Aorta (tissue), 5 donors: ENCODE measurements around the gene GFRA1. TPM values are rescaled to one million over a fixed set of nuclear protein-coding genes. Genes with fewer than 3 reads are reported as not detected.

Source experiments
- ATAC-seq: fragments of 200-7000 bp; cut with Tn5 transposase; one replicate; pipeline ENCODE4 v1.9.1; 2022; ENCODE audit warnings: moderate library complexity; ENCODE audit not compliant: low FRiP score
- DNase-seq, 2 donors: peaks; one replicate each; pipeline ENCODE4 v3.0.0-alpha.2; 2020
- H3K27ac ChIP-seq, 2 donors: one replicate each; pipeline ENCODE4 v1.5.1; 2013; ENCODE audit warnings: low read length in 2 of 2, mild to moderate bottlenecking in 2 of 2, moderate library complexity in 2 of 2, control low read depth in 1 of 2, inconsistent platforms in 1 of 2, low read depth in 1 of 2
- H3K27me3 ChIP-seq, 2 donors: one replicate each; pipeline ENCODE4 v1.6.1; 2013; ENCODE audit warnings: control low read depth in 1 of 2, low read length in 1 of 2, mild to moderate bottlenecking in 1 of 2, moderate library complexity in 1 of 2; ENCODE audit not compliant: insufficient read depth in 2 of 2, control insufficient read depth in 1 of 2
- H3K36me3 ChIP-seq, 2 donors: one replicate each; pipeline ENCODE4 v1.6.1; 2013; ENCODE audit warnings: control low read depth in 1 of 2, low read length in 1 of 2, mild to moderate bottlenecking in 1 of 2; ENCODE audit not compliant: insufficient read depth in 2 of 2, control insufficient read depth in 1 of 2
- H3K4me1 ChIP-seq, 2 donors: one replicate each; pipeline ENCODE4 v1.6.1; 2013; ENCODE audit warnings: low read length in 2 of 2, control low read depth in 1 of 2, mild to moderate bottlenecking in 1 of 2, moderate library complexity in 1 of 2; ENCODE audit not compliant: insufficient read depth in 2 of 2, control insufficient read depth in 1 of 2
- H3K4me3 ChIP-seq, 2 donors: one replicate each; pipeline ENCODE4 v1.5.1; 2013; ENCODE audit warnings: low read length in 2 of 2, control low read depth in 1 of 2, mild to moderate bottlenecking in 1 of 2
- H3K9me3 ChIP-seq: one replicate; pipeline ENCODE4 v1.6.1; 2013; ENCODE audit warnings: mild to moderate bottlenecking, low read length; ENCODE audit not compliant: control insufficient read depth
- WGBS, 2 donors: extraction: QIAGEN DNeasy Blood & Tissue Kit; methylation state at CpG; one replicate each; pipeline ENCODE4 v1.1.7; 2013; 5-methylcytosine and 5-hydroxymethylcytosine counted together
- intact Hi-C, 2 donors: fragments of 100-400 bp; cut with DNase I; formaldehyde crosslinking; loops; one replicate each; pipeline versions ENCODE4 v1.14.2 to v1.15.0; 2022
- long read RNA-seq, 2 donors: library from polyadenylated mRNA; unstranded; transcript quantifications; one replicate each; pipeline ENCODE4 v2.0.0, GENCODE V29; 2020 to 2021
- polyA plus RNA-seq, 2 donors: library from polyadenylated mRNA; stranded (reverse); fragments of 200-250 nt; gene quantifications; one replicate each; pipeline ENCODE4 v1.2.3, GENCODE V29; 2013
- total RNA-seq, 2 donors: library from RNA; stranded (reverse); fragmentation: NEBNext Ultra II Directional; extraction: Animal tissue kit (Norgen Biotek cat#: 25700); gene quantifications; one replicate each; pipeline ENCODE4 v1.2.1, GENCODE V29; 2021
- donor health status: healthy with polysubstance abuse.
- donor health status: Bipolar disorder and iron deficiency.
- donor health status: DM: no; HTN: no; CAD: no.
- donor health status: DM: no; HTN: no; CAD: no.
- donor health status: DM: yes; HTN: yes; CAD: no.

The GFRA1 gene, protein sequence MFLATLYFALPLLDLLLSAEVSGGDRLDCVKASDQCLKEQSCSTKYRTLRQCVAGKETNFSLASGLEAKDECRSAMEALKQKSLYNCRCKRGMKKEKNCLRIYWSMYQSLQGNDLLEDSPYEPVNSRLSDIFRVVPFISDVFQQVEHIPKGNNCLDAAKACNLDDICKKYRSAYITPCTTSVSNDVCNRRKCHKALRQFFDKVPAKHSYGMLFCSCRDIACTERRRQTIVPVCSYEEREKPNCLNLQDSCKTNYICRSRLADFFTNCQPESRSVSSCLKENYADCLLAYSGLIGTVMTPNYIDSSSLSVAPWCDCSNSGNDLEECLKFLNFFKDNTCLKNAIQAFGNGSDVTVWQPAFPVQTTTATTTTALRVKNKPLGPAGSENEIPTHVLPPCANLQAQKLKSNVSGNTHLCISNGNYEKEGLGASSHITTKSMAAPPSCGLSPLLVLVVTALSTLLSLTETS
- total RNA-seq (10 to 100 TPM; 10.3 to 27.1 TPM), polyA plus RNA-seq (under 1 TPM; under 0.01 to 0.15 TPM)
- long read RNA-seq, donor 1, full-length matches to known transcripts: 3 of 18 reads
- long read RNA-seq, donor 1, partial matches to known transcripts: 0 of 18 reads
- long read RNA-seq, donor 1, other reads (novel, unspliced or antisense): 15 of 18 reads
- long read RNA-seq, donor 2, partial matches to known transcripts: 1 of 4 reads
- long read RNA-seq, donor 2, other reads (novel, unspliced or antisense): 3 of 4 reads

DNA sequence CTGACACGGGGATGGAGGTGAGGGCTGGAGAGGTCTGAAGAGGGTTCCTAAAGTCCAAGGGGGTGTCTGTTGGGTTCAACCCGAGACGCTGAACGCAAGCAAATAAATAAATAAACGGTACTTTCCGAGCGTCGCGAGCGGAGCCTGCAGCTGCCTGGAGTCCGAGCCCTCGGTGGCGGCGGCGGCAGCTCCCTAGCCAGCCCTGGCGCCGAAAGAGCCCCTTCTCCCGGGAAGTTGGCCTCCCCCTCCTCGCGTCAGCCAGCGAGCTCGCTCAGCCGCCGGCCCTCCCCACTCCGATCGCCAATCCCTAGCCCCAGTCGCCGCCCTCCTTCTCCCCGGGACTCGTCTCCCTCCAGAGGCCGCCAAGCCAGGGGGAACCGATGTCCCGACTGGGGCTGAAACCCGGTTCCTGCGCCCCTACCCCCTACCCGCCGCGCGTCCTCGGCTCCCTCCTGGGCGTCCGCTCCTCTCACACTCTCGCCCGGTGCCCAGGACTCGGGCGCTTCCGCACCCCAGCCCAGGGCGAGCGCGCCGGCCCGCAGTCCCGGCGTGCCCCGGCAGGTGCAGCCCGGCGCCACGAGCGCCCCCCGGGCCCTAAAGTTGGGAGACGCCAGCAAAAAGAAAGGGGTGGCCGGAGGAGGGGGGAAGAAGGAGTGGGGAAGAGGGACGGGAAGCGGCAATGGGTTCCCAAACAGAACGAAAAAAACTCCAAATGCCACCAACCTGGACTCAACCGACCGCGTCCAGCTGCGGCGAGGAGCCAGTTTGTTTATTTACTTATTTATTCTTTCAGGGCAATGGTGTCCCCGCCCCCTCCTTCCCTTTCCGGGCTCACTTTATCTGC, at the start of gene GFRA1:
Gene GFRA1, minus strand, starts transcription at position 767 of the 844 bp plus-strand sequence. CDS start 1,177 bp downstream, outside the sequence.
- no peaks in the 10 kb centered on the region for H3K4me1 ChIP-seq
- H3K36me3 ChIP-seq: no peaks in the 10 kb centered on the region
- H3K27me3 ChIP-seq: no peaks in the 10 kb centered on the region
- no peaks in the 10 kb centered on the region for H3K9me3 ChIP-seq
- H3K4me3 ChIP-seq: peak within 1 kb of the TSS; percentile 50 to 68
- ATAC-seq: peak; percentile 39
- intact Hi-C loops: loop anchor here in 1 of 2 donors (10.0 kb wide), 1 partner anchor 308 kb away; no protein-coding TSS in a partner anchor
- WGBS, 2 donors: 0% methylated on average over 67 to 72 of the region's 72 CpGs
- peak; percentile 54 to 85 for DNase-seq
- no peak within 1 kb of the TSS for H3K27ac ChIP-seq

DNA sequence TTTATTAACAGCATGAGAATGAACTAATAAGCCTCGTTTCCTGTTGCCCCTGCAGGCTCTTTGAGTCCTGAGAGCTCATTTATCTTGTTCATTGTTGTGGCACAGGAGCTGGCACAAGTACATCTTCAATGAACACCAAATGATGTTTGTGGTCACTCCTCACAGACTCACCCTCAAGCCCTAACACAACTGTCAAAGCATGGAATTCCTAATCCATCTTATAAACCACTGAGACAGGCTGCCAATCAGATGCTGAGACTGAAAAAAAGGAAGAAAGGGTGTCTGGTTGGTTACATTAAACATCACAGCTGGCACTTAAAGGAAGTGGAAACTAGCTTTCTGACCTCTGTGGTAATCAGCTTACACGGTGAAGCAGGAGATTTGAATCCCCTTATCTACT, 43.5 kb upstream of the GFRA1 start:
- DNase-seq: no peak
- WGBS, 2 donors: 23 to 30% methylated on average over 2 of the region's 2 CpGs
- Histone ChIP-seq H3K27ac (no peak overlapping the region), H3K36me3 (no peaks in the 10 kb centered on the region), H3K9me3 (no peaks in the 10 kb centered on the region), H3K4me1 (no peaks in the 10 kb centered on the region), H3K27me3 (no peaks in the 10 kb centered on the region), H3K4me3 (no peak overlapping the region)
- no peak for ATAC-seq
- intact Hi-C loops: no loop called here

GRCh38 chr10:116312548-116312947, 39.5 kb upstream of the GFRA1 start:
- Histone ChIP-seq H3K36me3 (no peaks in the 10 kb centered on the region), H3K27ac (no peak overlapping the region), H3K27me3 (no peaks in the 10 kb centered on the region), H3K4me3 (no peak overlapping the region), H3K9me3 (no peaks in the 10 kb centered on the region), H3K4me1 (no peaks in the 10 kb centered on the region)
- DNase-seq (no peak), ATAC-seq (no peak)
- 87 to 88% methylated on average over 4 of the region's 4 CpGs for WGBS, 2 donors
- intact Hi-C loops: no loop called here

- H3K27me3 ChIP-seq: no peaks in the 10 kb centered on the region
- intact Hi-C loops: no loop called here
- no peaks in the 10 kb centered on the region for H3K36me3 ChIP-seq
- no peak overlapping the region for H3K4me3 ChIP-seq
- DNase-seq: no peak
- no peak overlapping the region for H3K27ac ChIP-seq
- 42 to 58% methylated on average over 2 of the region's 2 CpGs for WGBS, 2 donors
- no peak for ATAC-seq
- no peaks in the 10 kb centered on the region for H3K4me1 ChIP-seq
- no peaks in the 10 kb centered on the region for H3K9me3 ChIP-seq
Measured at GRCh38 chr10:116311706-116312490, 38.9 kb upstream of the GFRA1 start.

DNA sequence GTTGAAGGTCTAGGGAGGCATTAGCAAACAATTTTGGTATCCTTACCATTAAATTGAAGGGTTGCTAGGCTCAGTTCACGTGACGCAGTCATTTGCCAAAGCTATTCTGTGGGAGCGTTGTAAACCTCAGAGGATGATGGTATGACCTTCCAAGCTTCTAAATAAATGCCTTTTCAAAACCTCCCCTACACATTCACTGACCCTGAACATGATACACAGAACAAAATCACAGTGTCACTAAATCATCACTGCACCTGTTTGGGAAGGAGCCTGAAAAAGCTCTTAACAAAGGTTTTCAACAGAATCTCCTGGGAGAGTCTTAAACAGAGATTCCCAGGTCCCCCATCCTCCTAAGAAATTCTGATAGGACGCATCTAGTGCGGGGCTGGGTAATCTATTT, 38.0 kb upstream of the GFRA1 start:
- ATAC-seq (no peak), DNase-seq (no peak)
- no peaks in the 10 kb centered on the region for H3K27me3 ChIP-seq
- intact Hi-C loops: no loop called here
- 90 to 93% methylated on average over 5 of the region's 5 CpGs for WGBS, 2 donors
- no peak overlapping the region for H3K4me3 ChIP-seq
- H3K4me1 ChIP-seq: no peaks in the 10 kb centered on the region
- no peaks in the 10 kb centered on the region for H3K9me3 ChIP-seq
- H3K27ac ChIP-seq: no peak overlapping the region
- no peaks in the 10 kb centered on the region for H3K36me3 ChIP-seq

- ATAC-seq (no peak), DNase-seq (no peak)
- intact Hi-C loops: no loop called here
- no peaks in the 10 kb centered on the region for H3K36me3 ChIP-seq
- no peaks in the 10 kb centered on the region for H3K27me3 ChIP-seq
- no peaks in the 10 kb centered on the region for H3K9me3 ChIP-seq
- H3K4me1 ChIP-seq: no peaks in the 10 kb centered on the region
- H3K4me3 ChIP-seq: no peak overlapping the region
- no peak overlapping the region for H3K27ac ChIP-seq
- 24 to 34% methylated on average over 4 of the region's 4 CpGs for WGBS, 2 donors
Measured at GRCh38 chr10:116307455-116307854, 34.4 kb upstream of the GFRA1 start.

DNA sequence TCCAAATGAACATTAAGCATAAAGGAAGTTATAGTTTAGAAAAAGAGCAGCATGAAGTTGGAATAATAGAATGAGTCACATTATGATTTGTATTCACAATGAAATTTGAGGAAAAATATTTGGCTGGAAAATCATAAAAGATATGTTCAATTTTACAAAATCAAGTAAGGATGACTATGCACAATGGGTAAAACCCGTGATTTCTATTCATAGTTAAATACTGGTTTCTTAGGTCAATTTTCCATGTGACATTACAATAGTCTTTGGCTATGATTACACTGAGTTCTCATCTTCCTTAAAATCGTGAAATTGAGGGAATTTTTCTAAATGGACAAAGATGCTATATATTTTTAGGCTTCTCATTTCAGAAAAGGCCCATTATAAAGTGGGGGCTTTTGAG, 33.8 kb upstream of the GFRA1 start:
- H3K4me3 ChIP-seq: no peak overlapping the region
- no peak overlapping the region for H3K27ac ChIP-seq
- no peaks in the 10 kb centered on the region for H3K36me3 ChIP-seq
- 64 to 77% methylated on average over 2 of the region's 2 CpGs for WGBS, 2 donors
- no peaks in the 10 kb centered on the region for H3K27me3 ChIP-seq
- DNase-seq: no peak
- ATAC-seq: no peak
- H3K4me1 ChIP-seq: no peaks in the 10 kb centered on the region
- H3K9me3 ChIP-seq: no peaks in the 10 kb centered on the region
- intact Hi-C loops: no loop called here

DNA sequence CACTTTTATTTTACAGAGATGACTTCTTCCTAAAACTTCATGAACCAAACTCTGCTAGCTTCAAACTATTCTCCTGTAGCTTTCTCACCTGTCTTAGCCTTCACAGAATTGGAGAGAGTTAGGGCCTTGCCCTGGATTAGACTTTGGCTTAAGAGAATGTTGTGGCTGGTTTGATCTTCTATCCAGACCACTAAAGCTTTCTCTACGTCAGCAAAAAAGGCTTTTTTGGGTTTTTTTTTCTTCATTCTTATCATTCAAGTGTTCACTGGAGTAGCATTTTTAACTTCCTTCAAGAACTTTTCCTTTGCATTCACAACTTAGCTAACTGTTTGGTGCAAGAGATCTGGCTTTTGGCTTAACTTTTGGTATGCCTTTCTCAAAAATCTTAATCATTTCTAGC, 31.9 kb upstream of the GFRA1 start:
- Histone ChIP-seq H3K4me1 (no peaks in the 10 kb centered on the region), H3K27me3 (no peaks in the 10 kb centered on the region), H3K27ac (no peak overlapping the region), H3K4me3 (no peak overlapping the region), H3K36me3 (no peaks in the 10 kb centered on the region), H3K9me3 (no peaks in the 10 kb centered on the region)
- intact Hi-C loops: no loop called here
- DNase-seq (no peak), ATAC-seq (no peak)
- WGBS, 2 donors: 18 to 36% methylated on average over 1 of the region's 1 CpG
